RWPE1 (cell line): ENCODE measurements around the gene ADARB1.

ENCODE experiments used
- CTCF ChIA-PET: fragments of 350-600 bp; sonication (Branson Sonifier 250); formaldehyde crosslinking; extraction: SDS; loops from one replicate; lab custom pipeline; 2021; lab: Yijun Ruan, JAX
- POLR2A ChIA-PET: fragments of 400-600 bp; formaldehyde crosslinking; extraction: SDS; loops from one replicate; lab custom pipeline; 2020; ENCODE audit warnings: antibody characterized with exemption; ENCODE audit not compliant: low non-redundant PET; lab: Yijun Ruan, JAX
- DNase-seq: peaks from one replicate; pipeline ENCODE4 v3.0.0; 2012; ENCODE audit warnings: low spot score
- H3K27ac ChIP-seq: fragments of 450-650 bp; 2 replicates; pipeline ENCODE4 v1.5.1; 2017
- CTCF ChIP-seq: fragments of 450-650 bp; conservative IDR thresholded peaks from 2 replicates; pipeline ENCODE4 v1.5.1; 2017; ENCODE audit warnings: low read depth, mild to moderate bottlenecking

ADARB1 gene

GRCh38 chr21:45199201-45199600 lies 124.8 kb downstream of the ADARB1 start:
- CTCF ChIA-PET: no interaction called here
- no peak for DNase-seq
- H3K27ac ChIP-seq: no peak overlapping the region
- POLR2A ChIA-PET: no interaction called here
- no peak for TF ChIP-seq CTCF

DNA sequence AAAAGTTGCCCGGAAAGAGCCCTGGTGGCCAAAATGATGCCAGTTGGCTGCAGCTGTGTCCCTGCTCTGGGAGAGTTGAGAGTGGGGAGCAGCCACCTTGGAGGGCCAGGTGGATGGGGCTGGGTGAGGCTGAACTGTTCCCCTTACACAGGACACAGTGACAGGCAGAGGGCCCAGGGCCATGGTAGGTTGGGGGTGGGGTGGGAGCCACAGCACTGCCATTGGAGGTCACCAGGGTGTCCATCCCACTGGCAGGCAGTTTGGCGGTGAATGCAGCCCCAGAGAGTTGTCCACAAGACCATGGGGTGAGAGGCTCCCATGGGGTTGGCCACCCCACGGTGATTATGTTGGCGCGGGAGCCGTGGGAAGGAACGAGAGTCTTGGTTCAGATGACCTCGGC lies 125.7 kb downstream of the ADARB1 start:
- no peak for TF ChIP-seq CTCF
- no peak for DNase-seq
- ChIA-PET CTCF (no interaction called here), POLR2A (no interaction called here)
- no peak overlapping the region for H3K27ac ChIP-seq

GRCh38 chr21:45200581-45201296 lies 126.4 kb downstream of the ADARB1 start:
- H3K27ac ChIP-seq: no peak overlapping the region
- no peak for DNase-seq
- POLR2A ChIA-PET: no interaction called here
- no peak for TF ChIP-seq CTCF
- CTCF ChIA-PET: interaction anchor here (0.6 kb wide), 1 partner anchor 8 kb away, joined by 3 read pairs; no protein-coding TSS in a partner anchor

DNA sequence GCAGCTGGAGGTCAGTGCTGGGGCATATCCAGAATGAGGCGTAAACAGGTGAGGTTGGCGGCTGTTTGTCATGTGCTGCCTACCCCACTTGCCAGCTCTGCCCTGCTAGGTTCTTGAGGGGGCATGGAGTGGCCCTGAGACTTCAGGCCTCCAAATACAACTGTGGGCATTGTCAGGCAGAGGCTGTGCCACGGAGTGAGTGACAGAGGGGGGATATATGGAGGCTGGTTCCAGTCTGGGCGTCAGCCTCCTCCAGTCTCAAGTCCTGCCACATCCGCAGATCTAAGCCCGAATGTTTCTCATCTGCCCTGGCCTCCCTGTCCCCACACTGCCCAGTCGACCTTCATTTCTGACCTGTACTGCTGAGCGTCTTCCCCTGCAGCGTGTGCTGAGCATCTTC lies 128.0 kb downstream of the ADARB1 start:
- no peak overlapping the region for H3K27ac ChIP-seq
- ChIA-PET POLR2A (no interaction called here), CTCF (no interaction called here)
- TF ChIP-seq CTCF: no peak
- no peak for DNase-seq

- DNase-seq: no peak
- POLR2A ChIA-PET: no interaction called here
- no peak overlapping the region for H3K27ac ChIP-seq
- CTCF ChIA-PET: no interaction called here
- TF ChIP-seq CTCF: no peak
These were observed 128.5 kb downstream of the ADARB1 start for GRCh38 chr21:45202889-45203288.

- ChIA-PET POLR2A (no interaction called here), CTCF (no interaction called here)
- no peak for TF ChIP-seq CTCF
- DNase-seq: no peak
- no peak overlapping the region for H3K27ac ChIP-seq
These were observed 129.6 kb downstream of the ADARB1 start for GRCh38 chr21:45203983-45204382.
